HL-60 (cell line): ENCODE data around the gene SLC25A48.

ENCODE experiments used
- DNase-seq, 2 experiments: peaks; one replicate each; pipeline ENCODE4 v3.0.0-alpha.2; 2010 to 2020; ENCODE audit warnings: low read depth in 1 of 2, low spot score in 1 of 2
- H3K27ac ChIP-seq: fragments of 250-450 bp; sonication (Bioruptor Pico); replicated peaks from 2 replicates; pipeline ENCODE4 v1.5.1; 2020; ENCODE audit warnings: mild to moderate bottlenecking, moderate library complexity
- H3K27me3 ChIP-seq: fragments of 250-450 bp; sonication (Bioruptor Pico); 2 replicates; pipeline ENCODE4 v1.5.1; 2021; ENCODE audit warnings: mild to moderate bottlenecking, moderate library complexity; ENCODE audit not compliant: insufficient read depth, poor library complexity, severe bottlenecking
- H3K4me3 ChIP-seq: replicated peaks from 2 replicates; pipeline ENCODE4 v1.5.1; 2011; ENCODE audit warnings: mild to moderate bottlenecking, control low read depth, low read length; ENCODE audit not compliant: insufficient read depth
- CTCF ChIP-seq: IDR thresholded peaks from one replicate; pipeline ENCODE4 v1.5.1; 2011; ENCODE audit warnings: low read length, control low read depth, inconsistent platforms; ENCODE audit not compliant: insufficient read depth
- GABPA ChIP-seq: IDR thresholded peaks from 2 replicates; pipeline ENCODE4 v1.6.1; 2012; ENCODE audit warnings: low read depth
- POLR2AphosphoS5 ChIP-seq: IDR thresholded peaks from 2 replicates; pipeline ENCODE4 v1.6.1; 2012; ENCODE audit warnings: low read depth
- REST ChIP-seq: IDR thresholded peaks from 2 replicates; pipeline ENCODE4 v1.6.1; 2012; ENCODE audit warnings: low read depth; ENCODE audit not compliant: insufficient replicate concordance
- SPI1 ChIP-seq: IDR thresholded peaks from 2 replicates; pipeline ENCODE4 v1.6.1; 2012; ENCODE audit warnings: low read depth, mild to moderate bottlenecking, borderline replicate concordance

The SLC25A48 gene

DNA sequence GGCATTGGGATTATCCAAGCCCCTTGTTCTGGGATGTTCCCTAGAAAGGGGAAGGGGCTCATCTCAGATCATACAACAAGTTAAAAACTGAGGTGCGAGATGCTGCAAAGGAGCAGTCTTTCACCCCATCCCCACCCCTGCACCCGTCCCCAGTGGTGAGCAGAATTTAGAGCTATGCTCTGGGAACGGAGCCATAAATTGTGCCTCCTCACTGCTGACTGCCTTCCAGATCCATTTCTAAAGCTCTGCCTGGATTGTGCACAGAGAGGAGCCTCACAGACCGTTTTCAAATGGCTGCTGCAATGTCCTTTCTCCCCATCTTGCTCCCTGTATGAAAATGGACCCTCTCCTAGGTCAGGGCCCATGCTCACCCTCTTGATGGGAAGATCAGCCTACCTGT is 8.3 kb downstream of the SLC25A48 start:
- Histone ChIP-seq H3K27me3 (no peaks in the 10 kb centered on the region), H3K4me3 (no peak overlapping the region)
- TF ChIP-seq POLR2AphosphoS5 (no peak), REST (no peak), CTCF (no peak), SPI1 (no peak)

DNA sequence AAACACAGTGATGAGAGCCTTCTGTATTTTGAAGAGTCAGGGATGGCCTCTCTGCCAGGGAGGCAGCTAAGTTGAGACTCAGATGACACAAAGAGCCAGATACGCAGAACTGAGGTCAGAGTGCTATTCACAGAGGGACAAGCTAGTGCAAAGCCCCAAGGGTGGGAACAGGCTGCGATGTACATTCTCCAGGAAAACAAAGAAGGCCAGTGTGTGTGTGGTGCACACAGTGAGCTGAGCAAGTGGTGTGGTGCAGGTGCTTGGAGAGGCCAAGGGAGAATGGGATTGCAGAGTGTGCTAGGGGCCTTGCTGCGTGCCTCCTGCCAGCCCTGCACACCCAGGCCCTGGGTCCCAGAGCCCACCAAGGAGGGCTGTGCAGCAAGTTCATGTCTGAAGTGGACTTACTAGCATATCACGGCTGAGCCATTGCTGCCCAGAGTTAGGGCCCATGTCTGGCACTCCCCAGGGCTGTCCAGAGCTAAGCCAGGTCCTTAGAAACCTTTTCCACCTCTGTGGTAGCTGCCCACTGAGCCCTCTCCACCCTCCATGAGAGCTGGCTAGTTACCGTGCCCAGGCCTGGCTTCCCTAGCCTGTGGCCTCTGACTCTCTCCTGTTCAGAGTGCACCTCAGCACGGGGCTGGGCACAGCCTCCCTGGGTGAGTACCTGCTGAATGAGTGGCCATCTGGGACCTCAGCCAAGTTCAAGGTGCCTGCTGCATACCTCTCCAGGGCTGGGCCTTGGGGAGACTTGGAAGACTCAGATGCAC is 9.3 kb downstream of the SLC25A48 start:
- no peak for DNase-seq
- Histone ChIP-seq H3K27ac (no peak overlapping the region), H3K4me3 (no peak overlapping the region), H3K27me3 (no peaks in the 10 kb centered on the region)
- TF ChIP-seq CTCF (no peak), SPI1 (no peak), REST (no peak), POLR2AphosphoS5 (no peak), GABPA (no peak)

More for the DNA sequence above, 8.3 kb downstream of the SLC25A48 start:
- H3K27ac ChIP-seq, result no peak overlapping the region
- DNase-seq, result no peak

GRCh38 chr5:135846311-135846710 is 11.8 kb downstream of the SLC25A48 start:
- H3K27ac ChIP-seq, result no peak overlapping the region
- no peaks in the 10 kb centered on the region for H3K27me3 ChIP-seq
- TF ChIP-seq CTCF (no peak), REST (no peak), POLR2AphosphoS5 (no peak), GABPA (no peak), SPI1 (no peak)
- H3K4me3 ChIP-seq, result no peak overlapping the region
- no peak for DNase-seq
